ENCODE measurements around the gene KDM4B.
A peak's percentile ranks its signal among the peaks of the same experiment; 100 is the strongest.
"Not testable (repeated sequence)": the region's sequence is repeated elsewhere in the genome, so short reads cannot be mapped to it uniquely, and the experiment has no call there.

KDM4B gene

DNA sequence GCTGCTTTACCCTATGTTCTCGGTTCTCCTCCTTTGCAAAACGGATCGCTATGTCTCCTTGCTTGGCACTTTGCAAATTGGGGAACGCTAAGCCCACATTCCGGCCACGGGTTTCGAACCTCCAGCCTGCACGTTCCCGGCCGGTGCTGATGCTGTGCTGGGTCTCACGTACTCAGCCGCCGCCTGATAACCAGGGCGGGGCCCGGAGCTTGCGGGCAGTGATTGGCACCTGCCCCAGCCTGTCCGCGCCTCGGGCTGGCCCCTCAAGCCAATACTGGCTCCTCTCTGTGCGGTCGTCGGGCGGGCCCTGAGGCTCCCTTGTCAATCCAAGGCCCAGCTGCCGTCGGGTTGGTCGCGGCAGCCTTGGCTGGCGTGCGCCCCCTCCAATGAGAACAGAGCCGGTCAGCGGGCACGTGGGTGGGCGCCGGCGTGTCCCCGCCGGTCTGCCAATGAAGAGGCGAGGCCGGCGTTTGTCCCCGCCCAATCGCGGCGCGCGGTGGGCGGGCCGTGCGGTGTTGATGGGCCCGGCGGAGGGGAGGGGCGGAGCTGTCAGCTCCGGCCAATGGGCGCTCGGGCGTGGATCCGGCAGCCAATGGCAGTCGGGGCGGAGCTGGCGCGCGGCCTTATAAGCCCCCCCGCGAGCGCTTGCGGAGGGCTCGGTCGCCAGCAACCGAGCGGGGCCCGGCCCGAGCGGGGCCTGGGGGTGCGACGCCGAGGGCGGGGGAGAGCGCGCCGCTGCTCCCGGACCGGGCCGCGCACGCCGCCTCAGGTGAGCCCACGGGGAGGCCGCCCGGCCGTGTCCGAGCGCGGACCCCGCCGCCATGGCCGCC lies at the start of gene KDM4B:
KDM4B (plus strand) TSS at position 652 of the 830 bp plus-strand sequence. CDS start 63,778 bp downstream, outside the sequence.
- DNase-seq = peak; percentile 100

DNA sequence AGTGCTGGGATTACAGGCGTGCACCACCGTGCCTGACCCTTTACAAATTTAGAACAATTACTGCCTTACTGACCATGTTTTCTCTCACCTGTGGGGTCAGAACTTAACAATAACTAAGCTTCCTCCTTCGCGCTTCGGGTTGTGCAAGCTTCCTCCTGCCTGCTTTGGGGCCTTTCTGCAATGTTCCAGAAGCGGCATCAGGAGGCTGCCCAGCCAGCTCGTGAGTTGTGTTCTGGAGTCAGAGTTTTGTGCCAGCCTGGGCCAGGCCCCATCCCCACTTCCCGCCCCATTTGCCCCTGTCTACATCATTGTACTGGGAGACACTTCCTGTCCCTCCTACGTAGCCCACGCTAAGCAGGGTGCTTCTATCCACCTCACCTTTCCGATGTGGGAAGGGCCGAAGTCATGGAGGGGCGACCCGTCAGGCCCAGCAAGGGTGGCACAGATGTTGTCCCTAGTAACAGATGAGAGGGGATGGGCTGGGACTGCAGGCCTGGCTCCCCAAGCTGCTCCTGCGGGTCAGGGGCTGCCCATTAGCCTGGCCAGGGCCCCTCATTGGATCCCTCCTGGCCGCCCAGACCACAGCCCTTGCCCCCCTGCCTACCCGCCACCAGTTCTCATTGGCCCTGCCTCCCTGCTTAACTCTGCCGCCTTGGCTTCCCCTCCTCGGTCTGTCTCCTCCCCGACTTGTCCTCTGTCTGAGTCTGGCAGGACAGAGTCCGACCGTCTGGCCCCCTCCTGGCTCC lies 46.2 kb upstream of the KDM4B start:
- DNase-seq = no peak

DNA sequence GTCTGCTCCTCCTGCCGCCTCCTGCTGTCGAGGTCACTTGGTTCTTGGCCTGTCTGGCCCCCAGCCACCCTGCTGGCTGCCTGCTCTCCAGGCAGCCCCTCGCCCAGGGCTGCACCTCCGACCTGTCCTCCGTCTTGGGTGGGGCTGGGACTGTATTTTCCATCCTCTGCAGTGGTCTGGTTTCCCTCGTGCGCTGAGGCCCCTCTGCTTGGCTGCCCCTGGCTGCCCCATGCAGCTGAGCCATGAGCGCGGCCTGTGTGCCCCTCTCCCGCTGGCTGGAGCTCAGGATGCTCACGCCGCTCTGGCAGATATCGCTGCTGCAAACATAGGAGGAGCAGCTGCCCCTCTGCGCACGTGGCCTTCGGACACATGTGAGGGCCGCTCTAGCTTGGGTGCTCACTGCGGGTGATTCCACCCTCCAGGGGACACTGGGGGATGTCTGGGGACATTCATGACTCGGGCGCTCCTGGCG lies 45.6 kb upstream of the KDM4B start:
- no peak for DNase-seq

DNA sequence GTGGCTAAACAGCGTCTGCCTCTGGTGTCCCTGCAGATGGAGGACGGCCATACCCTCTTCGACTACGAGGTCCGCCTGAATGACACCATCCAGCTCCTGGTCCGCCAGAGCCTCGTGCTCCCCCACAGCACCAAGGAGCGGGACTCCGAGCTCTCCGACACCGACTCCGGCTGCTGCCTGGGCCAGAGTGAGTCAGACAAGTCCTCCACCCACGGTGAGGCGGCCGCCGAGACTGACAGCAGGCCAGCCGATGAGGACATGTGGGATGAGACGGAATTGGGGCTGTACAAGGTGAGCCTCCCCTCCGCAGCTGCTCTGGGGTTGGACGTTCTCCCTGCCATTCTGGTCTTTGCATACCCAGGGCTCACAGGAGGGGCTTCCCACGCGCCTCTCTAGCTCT lies 39.7 kb upstream of the KDM4B start:
- no peak for DNase-seq

DNA sequence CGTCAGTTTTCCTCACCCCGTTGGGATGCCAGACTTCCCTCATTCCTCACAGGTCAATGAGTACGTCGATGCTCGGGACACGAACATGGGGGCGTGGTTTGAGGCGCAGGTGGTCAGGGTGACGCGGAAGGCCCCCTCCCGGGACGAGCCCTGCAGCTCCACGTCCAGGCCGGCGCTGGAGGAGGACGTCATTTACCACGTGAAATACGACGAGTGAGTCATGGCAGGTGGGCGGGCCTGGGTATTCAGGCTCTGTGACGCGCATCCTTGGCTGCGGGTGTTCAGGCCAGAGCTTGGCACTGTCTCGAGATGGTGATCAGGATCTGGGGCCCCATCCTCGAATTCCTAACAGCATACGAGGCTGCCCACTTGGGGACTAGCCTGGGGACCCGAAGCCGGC lies 38.2 kb upstream of the KDM4B start:
- no peak for DNase-seq

DNA sequence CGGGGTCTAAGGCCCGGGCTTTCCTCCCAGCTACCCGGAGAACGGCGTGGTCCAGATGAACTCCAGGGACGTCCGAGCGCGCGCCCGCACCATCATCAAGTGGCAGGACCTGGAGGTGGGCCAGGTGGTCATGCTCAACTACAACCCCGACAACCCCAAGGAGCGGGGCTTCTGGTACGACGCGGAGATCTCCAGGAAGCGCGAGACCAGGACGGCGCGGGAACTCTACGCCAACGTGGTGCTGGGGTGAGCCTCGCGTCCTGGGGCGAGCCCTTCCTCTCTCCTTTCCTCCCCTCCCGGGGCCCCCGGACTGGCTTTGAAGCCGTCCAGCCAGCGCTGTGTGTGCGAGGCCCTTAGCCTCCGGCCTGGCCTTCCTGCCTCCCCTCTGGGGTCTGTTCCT lies 36.2 kb upstream of the KDM4B start:
- no peak for DNase-seq

DNA sequence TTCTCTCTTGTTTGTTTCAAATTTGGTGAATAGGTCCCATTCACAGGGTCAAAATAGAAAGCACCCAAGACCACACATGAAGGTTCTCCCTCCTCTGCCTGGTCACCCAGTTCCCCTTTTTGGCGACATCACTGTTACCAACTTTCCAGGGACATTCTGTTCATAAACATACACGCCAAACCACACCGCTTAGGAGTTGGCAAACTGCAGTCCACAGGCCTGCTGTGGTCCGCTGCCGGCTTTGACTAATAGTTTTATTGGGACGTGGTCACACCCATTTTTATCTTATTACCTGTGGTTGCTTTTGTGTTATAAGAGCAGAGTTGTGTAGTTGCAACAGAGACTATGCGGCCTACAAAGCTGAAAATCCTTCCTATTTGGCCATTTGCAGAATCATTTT lies 35.4 kb upstream of the KDM4B start:
- no peak for DNase-seq

DNA sequence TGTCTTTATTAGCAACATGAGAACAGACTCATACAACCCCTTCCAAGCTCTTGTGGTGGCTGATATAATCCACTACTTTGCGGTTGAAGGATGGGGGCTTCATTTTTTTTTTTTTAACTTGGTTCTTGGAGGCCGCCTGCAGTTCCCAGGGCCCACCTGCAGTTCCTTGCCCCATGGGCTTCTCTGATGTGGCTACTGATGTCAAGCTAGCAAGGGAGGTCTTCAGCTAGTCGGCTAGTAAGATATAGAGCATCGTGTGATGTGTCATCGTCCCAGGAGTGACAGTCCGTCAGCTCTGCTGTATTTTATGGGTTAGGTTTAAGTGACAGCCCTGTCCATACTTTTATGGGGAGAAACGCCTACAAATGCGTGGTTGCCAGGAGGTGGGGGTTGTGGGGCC lies 33.5 kb upstream of the KDM4B start:
- DNase-seq = no peak

DNA sequence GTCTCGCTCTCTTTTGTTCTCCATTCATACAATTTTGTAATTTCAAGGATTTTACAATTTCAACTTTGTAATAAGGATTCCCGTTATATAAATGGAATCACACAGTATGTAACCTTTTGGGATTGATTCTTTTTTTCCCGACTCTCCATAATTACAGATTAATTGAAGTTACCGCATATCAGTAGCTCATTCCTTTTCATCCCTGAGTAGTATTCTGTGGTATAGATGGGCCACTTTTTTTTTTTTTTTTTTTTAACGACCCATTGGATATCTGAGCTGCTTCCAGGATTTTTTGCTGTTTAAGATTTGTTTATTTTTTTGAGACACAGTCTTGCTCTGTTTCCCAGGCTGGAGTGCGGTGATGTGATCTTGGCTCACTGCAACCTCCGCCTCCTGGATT lies 31.9 kb upstream of the KDM4B start:
- no peak for DNase-seq

DNA sequence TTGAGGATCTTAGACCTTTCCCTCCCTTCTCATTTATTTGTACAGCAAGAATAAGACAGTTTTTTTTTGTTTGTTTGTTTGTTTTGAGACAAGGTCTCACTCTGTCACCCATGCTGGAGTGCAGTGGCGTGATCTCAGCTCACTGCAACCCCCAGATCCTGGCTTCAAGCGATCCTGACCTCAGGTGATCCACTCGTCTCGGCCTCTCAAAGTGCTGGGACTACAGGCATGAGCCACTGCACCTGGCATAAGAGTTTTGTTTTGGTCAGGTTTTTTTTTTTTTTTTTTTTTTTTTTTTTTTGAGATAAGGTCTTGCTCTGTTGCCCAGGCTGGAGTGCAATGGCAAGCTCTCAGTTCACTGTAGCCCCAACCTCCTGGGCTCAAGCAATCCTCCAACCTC lies 30.5 kb upstream of the KDM4B start:
- DNase-seq = not testable (repeated sequence)

DNA sequence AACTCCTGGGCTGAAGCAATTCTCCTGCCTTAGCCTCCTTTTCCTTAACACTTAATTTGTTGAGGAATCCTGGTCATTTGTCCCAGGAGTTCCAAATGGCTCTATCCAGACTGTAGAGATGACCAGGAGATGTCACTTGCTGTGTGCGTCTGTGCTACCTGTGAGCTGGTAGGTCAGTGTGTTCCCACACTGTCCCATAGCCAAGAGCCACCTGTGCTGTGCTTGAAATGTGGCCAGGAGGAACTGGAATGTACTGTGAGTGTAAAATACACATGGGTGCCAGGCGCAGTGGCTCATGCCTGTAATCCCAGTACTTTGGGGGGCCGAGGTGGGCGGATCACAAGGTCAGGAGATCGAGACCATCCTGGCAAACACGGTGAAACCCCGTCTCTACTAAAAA lies 29.4 kb upstream of the KDM4B start:
- DNase-seq = no peak

DNA sequence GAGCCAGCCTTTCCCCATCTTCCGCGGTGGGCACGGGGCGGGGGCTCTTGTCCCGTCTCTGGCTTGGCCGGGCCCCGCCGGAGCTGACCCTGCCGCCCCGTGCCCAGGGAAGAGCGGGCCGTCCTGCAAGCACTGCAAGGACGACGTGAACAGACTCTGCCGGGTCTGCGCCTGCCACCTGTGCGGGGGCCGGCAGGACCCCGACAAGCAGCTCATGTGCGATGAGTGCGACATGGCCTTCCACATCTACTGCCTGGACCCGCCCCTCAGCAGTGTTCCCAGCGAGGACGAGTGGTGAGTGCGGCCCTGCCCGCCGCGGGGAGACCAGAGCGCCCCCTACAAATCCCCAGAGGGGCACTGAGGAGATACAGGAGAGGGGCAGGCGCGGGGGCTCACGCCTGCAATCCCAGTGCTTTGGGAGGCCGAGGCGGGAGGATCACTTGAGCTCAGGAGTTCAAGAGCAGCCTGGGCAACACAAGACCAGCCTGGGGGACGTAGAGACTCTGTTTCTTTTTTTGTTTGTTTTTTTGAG lies 27.2 kb upstream of the KDM4B start:
- DNase-seq = not testable (repeated sequence)

DNA sequence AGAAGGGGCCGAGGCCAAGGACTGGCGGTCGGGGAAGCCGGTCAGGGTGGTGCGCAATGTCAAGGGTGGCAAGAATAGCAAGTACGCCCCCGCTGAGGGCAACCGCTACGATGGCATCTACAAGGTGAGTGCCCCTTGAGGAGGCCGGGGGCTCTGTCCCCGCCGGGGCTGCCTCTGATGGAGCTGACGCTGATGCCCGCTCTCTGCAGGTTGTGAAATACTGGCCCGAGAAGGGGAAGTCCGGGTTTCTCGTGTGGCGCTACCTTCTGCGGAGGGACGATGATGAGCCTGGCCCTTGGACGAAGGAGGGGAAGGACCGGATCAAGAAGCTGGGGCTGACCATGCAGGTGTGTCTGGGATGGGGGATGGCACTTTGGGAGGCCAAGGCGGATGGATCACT lies 18.3 kb upstream of the KDM4B start:
- DNase-seq = not testable (repeated sequence)

DNA sequence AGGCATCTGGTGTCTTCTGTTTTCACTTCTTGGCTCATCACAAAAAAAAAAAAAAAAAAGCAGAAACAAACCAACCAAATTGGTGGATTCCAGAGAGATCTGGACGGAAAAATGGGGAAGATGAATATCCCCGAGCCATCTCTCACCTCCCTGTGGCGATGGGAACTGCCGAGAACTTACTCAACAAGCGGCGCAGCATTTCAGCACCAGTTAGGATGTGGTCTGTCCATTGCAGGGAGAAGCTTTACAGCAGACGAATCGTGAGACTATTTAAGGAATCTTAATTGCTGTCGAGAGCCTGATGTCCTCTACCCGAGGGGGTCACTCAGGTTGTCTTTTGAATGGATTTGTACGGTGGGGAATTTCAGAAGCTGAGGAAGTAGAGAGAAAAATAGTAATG lies 17.3 kb upstream of the KDM4B start:
- DNase-seq = no peak

DNA sequence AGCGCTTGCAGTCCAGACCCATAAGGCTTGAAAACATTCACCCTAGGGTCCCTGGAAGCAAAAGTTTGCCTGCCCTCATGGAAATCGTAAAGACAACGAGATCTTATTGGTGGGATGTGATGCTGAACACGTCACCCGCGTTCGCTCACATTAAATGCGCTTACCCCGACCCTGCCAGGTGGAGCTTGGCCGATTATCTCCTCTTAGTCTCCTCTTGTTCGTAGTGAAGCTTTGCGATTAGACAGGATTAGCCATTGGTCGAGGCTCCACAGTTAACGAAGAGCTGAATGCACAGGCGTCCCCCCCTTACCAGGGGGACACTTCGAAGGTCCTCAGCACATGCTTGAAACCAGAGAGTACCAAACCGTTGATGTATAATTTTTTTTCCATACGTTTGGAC lies 16.0 kb upstream of the KDM4B start:
- DNase-seq = no peak

DNA sequence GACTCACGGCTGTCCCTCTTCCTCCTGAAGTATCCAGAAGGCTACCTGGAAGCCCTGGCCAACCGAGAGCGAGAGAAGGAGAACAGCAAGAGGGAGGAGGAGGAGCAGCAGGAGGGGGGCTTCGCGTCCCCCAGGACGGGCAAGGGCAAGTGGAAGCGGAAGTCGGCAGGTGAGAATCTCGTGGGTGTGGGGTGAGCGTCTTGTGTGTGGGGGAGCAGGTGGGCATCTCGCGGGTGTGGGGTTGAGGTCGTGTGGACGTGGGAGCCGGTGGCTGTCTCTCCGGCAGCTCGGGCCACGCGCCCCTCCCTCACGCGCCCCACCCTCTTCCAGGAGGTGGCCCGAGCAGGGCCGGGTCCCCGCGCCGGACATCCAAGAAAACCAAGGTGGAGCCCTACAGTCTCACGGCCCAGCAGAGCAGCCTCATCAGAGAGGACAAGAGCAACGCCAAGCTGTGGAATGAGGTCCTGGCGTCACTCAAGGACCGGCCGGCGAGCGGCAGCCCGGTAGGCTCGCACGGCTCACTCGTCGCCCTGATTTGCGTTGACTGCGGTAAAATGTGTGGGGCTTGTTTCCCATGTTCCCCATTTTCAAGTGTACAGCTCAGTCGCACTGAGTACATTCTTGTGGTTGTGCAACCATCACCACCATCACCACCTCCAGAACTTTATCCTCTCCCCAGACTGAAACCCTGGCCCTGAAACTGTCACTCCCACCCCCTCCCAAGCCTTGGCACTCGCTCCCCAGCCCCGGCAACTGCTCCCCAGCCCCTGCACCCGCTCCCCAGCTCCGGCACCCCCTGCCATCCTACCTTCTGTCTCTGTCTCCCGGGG lies 14.4 kb upstream of the KDM4B start:
- DNase-seq = not testable (repeated sequence)

DNA sequence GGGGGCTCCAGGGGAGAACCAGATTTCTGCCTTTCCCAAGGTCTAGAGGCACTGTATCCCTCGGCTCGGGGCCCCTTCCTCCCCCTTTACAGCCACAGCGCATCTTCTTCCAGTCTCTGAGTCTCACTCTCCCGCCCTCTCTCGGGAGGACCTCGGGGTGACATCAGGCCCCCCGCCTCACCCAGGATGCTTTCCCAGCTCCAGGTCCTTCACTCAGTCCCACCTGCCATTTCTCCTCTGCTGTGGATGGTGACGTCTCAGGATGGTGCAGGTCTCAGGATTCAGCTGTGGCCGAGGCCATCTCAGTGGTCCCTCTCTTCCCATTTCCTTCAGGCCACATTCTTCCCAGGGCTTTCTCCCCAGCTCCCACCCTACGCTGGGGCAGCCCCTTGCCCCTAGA lies 13.6 kb upstream of the KDM4B start:
- DNase-seq = no peak

DNA sequence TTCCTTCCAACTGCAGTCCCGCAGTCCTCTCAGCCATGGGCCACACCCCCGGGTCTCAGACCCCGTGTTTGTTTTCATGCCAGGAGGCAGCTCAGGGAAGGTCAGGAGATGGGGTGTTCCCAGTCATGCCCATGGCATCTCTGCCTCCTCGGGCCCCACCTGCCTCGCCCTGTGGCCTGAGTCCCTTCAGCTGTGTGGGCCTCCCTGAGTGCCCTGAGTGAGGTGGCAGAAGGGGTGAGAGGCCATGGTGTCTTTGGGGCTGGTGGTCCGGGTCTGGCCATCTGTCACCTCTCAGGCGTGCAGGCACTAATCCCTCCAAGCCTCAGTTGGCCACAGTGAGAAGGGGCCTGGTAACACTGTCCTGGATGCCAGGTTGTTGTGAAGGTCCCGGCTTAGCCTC lies 10.9 kb upstream of the KDM4B start:
- no peak for DNase-seq

DNA sequence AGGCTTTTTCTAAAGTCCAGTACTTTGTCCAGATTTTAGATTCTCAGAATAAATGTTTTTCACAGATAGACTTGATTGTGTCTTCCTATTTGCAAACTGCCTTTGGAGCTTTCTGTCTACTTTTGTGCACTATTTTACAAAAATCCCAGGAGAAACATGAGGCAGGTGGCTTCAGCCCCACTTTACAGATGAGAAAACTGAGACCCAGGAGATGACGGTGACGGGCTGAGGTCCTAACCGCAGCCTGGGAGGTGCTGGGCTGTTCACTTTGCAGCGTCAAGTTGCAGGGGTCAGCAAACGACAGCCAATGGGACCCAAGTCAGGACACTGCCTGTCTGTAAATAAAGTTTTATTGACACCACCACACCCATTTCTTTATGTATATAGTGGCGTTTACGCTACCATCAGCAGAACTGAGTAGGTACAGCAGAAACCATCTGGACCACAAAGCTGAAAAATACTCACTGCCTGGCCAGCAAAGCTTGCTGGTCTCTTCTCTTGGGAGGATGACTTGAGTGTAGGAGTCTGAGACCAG lies 6.8 kb upstream of the KDM4B start:
- DNase-seq = no peak

DNA sequence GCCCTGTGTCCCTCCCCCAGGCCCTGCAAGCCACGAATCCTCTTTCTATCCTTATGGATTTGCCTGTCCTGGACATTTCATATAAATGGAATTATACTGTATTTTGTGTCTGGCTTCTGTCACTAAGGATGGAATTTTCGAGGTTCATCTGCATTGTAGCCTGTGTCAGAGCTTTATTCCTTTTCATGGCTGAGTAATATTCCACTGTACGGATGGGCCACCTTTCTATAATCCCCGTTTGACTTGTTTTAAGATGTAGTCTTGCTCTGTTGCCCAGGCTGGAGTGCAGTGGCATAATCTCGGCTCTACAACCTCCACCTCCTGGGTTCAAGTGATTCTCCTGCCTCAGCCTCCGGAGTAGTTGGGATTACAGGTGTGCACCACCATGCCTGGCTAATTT lies 3.9 kb upstream of the KDM4B start:
- DNase-seq = no peak

DNA sequence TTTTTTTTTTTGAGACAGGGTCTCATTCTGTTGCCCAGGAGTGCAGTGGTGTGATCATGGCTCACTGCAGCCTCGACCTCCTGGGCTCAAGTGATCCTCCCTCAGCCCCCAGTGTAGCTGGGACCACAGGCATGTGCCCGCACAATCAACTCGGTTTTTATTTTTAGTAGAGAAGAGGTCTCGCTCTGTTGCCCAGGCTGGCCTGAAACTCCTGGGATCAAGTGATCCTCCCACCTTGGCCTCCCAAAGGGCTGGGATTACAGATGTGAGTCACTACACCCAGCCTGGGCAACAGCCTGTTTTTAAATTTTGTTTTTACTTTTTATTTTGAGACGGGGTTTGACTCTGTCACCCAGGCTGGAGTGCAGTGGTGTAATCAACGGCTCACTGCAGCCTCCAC lies 2.3 kb upstream of the KDM4B start:
- no peak for DNase-seq

DNA sequence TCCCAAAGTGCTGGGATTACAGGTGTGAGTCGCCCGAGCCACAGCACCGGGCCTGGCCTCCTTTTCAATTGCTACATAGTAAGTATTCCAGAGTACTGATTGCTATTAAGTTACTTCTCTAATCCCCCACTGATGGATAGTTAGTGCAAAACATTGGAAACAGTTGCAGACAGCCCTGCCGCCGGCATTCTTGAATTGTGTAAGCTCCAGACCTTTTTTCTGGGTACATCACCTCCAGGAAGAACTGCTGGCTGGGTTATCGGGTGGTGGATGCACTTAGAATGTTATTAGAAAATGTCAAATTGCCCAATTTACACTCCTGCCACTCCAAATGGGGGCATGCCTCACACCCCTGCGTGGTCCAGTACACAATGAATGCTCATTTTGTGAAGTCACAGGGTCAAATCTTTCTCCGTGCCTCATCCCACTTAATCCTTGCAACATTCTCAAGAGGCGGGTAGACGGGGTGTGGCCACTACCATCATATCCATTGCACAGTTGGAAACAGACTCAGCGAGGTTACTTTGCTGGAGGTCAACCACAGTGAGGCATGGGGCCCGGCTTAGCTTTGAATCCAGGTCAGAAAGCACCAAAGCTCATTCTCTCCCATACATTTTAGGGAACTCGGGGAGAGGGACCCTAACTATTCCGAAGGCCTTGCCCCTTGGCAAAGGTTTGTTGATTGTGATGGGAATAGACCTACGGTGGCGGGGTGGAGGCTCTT lies 1.0 kb upstream of the KDM4B start:
- no peak for DNase-seq

All from GDM1 (cell line).